HT-29 (cell line): ENCODE measurements around the gene NPAS4. TPM values are rescaled to one million over a fixed set of nuclear protein-coding genes. Genes with fewer than 3 reads are reported as not detected.
"Not testable (repeated sequence)": the region's sequence is repeated elsewhere in the genome, so short reads cannot be mapped to it uniquely, and the experiment has no call there.

Source experiments
- DNase-seq: peaks from one replicate; pipeline ENCODE4 v3.0.0-alpha.2; 2015; ENCODE audit warnings: low spot score
- total RNA-seq: library from RNA; depleted of rRNA; stranded (reverse); fragments of >200 nt; shearing (Covaris generic); gene quantifications from 2 replicates; pipeline ENCODE4 v1.2.3, GENCODE V29; 2014; rRNA removed

NPAS4 gene
- total RNA-seq = not detected in 2 replicates

GRCh38 chr11:66420671-66421476, at the start of gene NPAS4:
Gene NPAS4, plus strand, starts transcription at chr11:66421035. Its CDS starts 145 bp downstream, at chr11:66421180.
- no peak for DNase-seq

GRCh38 chr11:66371627-66372415, 49.0 kb upstream of the NPAS4 start, which contains the start of gene SLC29A2:
Gene SLC29A2, minus strand, starts transcription at chr11:66371760. Its CDS starts 169 bp downstream, at chr11:66371591.
- peak; percentile 95 for DNase-seq

GRCh38 chr11:66373265-66373664, 47.6 kb upstream of the NPAS4 start:
- no peak for DNase-seq

DNA sequence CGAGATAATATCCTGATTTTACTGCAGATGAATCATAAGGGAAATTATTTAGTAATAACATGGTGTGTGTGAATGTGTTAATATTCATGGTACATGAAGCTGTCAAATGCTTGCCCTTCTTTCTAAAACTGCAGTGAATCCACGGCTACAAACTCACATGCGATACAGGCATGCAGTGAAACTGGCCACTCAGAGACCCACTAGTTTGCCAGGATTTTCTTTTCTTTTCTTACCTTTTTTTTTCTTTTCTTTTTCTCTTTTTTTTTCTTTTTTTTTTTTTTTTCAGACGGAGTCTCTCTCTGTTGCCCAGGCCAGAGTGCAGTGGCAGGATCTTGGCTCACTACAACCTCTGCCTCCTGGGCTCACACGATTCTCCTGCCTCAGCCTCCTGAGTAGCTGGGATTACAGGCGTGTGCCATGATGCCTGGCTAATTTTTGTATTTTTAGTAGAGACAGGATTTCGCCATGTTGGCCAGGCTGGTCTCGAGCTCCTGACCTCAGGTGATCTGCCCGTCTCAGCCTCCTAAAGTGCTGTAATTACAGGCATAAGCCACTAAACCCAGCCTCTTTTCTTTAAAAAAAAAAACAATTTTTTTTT, 47.0 kb upstream of the NPAS4 start:
- DNase-seq = not testable (repeated sequence)

DNA sequence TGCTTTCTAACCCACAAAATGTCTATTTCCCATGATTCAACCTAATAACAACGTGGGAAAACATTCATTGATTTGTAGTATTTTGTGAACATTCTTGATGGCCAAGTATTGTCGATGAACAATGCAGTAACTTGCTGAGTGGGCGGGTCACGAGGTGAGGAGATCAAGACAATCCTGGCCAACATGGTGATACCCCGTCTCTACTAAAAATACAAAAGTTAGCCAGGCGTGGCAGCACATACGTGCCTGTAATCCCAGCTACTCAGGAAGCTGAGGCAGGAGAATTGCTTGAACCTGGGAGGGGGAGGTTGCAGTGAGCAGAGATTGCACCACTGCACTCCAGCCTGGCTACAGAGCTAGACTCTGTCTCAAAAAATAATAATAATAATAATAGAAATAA, 40.6 kb upstream of the NPAS4 start:
- DNase-seq = not testable (repeated sequence)

DNA sequence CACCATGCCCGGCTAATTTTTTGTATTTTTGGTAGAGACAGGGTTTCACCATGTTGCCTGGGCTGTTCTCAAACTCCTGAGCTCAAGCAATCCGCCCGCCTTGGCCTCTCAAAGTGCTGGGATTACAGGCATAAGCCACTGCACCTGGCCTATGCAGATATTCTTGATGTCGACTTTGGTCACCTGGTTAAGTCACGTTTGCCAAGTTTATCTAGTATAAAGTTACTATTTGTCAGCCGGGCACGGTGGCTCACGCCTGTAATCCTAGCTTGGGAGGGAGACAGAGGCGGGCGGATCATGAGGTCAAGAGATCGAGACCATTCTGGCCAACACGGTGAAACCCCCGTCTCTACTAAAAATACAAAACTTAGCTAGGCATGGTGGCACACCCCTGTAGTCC, 36.5 kb upstream of the NPAS4 start:
- DNase-seq = not testable (repeated sequence)

- peak; percentile 95 for DNase-seq
These were observed 34.4 kb upstream of the NPAS4 start for GRCh38 chr11:66386171-66387069.

DNA sequence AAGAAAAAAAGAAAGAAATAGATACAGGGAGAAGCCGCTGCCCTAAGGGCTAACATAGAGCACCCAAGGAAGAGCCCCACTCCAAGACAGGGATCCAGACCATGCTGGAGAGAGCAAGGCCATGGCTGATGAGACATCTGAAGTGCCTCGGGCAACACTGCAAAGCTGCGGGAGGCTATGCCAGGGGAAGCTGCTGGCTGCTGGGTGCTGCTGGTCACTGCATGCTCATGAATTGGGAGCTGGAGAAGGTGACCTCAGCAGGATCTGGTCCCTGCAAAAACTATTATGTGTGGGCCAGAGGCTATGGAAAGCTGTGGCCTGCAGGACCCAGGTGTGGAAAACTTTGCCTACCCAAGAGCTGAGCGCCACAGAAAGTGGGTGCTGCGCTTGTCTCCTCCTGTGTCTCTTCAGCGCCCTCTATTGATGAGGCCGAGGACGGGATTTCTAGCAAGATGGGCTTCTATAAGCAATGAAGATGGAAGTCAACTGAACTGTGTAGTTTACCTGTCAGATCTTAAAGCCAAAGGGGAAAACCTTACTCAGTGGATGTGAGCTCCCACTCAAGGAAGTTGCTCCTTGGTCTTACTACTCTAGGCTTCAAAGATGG, 32.0 kb upstream of the NPAS4 start:
- peak; percentile 91 for DNase-seq

DNA sequence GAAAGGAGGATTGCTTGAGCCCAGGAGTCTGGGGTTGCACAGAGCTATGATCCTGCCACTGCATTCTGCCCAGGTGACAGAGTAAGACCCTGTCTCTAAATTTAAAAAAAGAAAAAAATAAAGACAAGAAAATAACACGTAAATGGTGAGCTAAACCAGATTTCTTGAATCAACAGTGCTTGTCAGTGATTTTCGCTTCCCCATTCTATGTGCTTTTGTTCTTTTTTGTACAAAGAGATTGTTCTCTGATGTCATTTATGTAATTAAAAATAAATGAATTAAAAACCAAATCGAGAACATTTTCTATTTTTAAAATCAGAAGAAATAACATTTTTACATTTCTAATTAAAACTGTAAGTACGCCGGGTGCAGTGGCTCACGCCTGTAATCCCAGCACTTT, 29.5 kb upstream of the NPAS4 start:
- DNase-seq = no peak

DNA sequence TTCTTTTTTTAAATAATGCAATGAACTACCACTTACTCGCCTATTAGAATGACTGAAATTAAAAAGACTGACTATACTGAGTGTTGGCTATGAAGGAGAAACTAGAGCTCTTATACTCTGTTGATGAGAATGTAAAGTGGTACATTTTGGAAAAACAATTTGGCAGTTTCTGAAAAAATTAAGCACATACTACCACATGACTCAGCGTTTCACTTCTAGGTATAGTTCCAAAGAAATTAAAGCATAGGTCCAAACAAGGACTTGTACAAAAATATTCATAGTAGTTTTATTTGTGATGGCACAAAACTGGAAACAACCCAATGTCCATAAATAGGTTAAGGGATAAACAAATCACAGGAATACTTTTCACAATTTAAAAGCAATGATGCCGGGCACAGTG, 26.9 kb upstream of the NPAS4 start:
- DNase-seq = no peak

GRCh38 chr11:66407651-66408050, 13.2 kb upstream of the NPAS4 start:
- no peak for DNase-seq

DNA sequence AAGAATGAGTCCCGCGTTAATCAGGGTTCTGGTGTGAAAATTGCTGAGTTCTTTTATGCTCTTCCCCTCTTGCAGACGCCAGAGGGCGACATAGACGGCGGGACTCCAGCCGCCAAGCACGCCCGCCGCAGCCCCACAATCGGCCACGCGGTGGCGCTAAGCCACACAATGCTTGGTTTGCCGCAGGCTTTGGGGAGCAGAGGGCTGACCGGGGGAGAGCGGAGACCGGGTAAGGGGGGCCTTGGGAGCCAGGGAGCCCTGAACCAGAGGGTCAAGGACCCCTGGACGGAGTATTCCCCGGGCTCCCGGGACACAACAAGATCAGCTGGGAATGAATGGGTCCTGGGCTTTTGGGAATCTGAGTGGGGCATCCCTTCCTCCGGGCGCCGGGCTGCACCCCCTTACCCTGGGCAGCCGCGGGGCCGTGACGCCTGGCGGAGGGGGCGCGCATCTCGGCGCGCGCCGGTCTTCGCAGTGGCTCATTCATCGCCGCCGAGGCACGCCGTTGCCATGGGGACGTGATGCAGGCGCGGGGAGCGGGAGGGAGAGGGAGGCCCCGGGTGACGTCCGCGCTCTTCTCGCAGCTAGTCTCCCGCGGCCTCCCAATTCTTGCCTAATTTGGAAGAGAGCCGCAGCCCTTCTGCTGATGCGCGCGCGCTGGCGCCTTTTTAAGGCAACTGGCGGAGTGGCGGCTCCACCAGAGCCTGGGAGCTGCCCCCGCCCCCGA, 12.2 kb upstream of the NPAS4 start:
- DNase-seq = peak; percentile 92

DNA sequence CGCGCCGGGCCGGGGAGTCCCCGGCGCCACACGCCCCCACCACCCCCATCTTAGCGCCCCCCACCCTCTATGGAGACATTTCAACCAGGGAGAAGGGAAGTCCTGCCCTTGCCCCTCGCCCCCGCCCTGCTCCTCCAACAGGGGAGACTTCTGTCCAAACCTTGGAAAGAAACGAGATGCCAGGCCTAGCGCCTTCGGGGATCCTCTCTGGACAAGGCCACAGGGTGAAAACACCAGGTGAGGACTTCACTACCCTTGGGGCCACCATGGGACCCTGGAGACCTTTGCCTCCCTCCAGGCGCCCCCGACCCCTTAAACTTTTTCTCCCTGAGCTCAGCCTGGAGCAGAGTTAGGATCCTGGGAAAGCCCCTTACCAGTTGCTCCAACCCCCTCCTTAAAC, 11.6 kb upstream of the NPAS4 start:
- no peak for DNase-seq

- no peak for DNase-seq
These were observed 10.6 kb upstream of the NPAS4 start for GRCh38 chr11:66410191-66410590.

GRCh38 chr11:66411323-66411722, 9.5 kb upstream of the NPAS4 start:
- no peak for DNase-seq

GRCh38 chr11:66412110-66412509, 8.7 kb upstream of the NPAS4 start:
- DNase-seq = no peak

DNA sequence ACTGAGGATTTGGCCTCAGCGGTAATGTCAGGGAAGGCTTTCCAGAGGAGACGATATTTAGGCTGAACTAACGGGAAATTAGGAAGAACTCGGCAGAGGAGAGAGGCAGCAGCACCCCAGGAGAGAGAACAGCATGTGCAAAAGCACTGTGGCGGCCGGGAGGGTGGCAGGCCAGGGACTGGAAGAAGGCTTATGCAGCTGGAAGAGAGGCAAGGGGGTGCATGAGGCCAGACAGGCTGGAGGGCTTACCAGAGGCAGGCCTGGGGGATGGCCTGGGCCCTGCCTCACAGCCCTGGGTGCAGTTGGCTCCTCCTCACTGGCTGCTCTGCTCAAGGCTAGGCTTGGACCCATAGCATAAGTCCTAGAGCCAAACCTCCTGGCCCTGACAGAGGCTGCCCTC, 7.7 kb upstream of the NPAS4 start:
- no peak for DNase-seq

DNA sequence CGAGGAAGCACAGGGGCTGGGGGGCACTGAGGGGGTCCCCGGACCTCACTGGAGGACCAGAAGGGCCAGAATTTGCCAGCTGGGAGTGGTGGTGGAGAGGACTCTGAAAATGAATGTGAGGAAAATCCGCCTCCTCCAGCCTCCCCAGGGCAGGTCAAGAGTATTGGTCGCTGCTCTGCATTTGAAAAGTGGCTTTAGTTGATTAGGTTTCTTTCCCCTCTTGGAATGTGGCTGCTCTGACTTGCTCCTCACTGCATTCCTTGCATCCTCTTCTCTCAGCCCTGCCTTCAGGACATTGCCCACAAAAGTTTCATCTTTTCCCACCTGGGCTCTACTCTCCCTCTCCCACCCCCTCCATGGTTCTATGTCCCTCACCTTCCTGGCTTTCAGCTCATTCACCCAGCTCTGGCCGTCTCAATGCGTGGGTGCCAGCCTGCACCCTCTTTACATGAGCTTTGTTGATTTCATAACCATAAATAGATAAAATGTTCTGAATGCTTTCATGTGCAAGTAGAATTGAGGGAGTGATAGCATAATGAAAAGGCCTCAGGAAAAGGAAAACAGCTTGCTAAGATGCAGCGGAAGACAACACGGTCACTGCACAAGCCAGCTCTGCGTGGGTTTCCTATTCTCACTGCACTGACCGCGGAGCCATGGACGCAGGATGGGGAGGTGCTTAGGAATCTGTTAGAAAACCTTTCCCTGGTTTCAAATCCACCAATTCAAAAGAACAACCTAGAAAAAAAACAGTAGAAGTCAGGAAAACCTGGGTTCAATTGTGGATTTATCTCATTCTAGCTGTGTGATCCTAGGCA, 6.5 kb upstream of the NPAS4 start:
- DNase-seq = no peak

DNA sequence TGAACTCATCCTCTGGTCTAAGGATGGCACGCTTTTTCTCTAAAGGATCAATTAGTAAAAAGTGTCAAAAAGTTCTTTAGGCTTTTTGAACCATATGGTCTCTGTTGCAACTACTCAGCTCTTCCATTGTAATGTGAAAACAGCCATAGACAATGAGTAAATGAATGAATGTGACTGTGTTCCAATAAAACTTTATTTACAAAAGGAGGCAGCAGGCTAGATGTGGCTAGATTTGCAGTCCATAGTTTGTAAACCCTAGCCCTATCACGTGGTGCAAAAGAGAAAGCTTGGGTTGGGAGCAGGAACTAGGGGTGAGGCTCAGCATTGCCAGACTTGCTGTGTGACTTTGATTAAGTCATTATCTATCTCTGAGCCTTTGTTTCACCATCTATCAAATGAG, 5.4 kb upstream of the NPAS4 start:
- no peak for DNase-seq
